PFSK-1 (cell line): ENCODE measurements around the gene UBE2D2.

Experiments
- FOXP2 ChIP-seq: optimal IDR thresholded peaks from 2 replicates; pipeline ENCODE3; 2011; ENCODE audit warnings: borderline replicate concordance, control low read depth, inconsistent platforms; ENCODE audit not compliant: insufficient read depth; ENCODE audit errors: extremely low read length, extremely low read depth
- POLR2AphosphoS5 ChIP-seq: IDR thresholded peaks from 2 replicates; pipeline ENCODE4 v1.6.1; 2012; ENCODE audit warnings: low read depth, mild to moderate bottlenecking, control low read depth, low read length, moderate library complexity
- SIN3A ChIP-seq: IDR thresholded peaks from 2 replicates; pipeline ENCODE4 v1.6.1; 2012; ENCODE audit warnings: mild to moderate bottlenecking, low read length, moderate library complexity, borderline replicate concordance; ENCODE audit not compliant: insufficient read depth
- TAF1 ChIP-seq: IDR thresholded peaks from 2 replicates; pipeline ENCODE4 v1.6.1; 2012; ENCODE audit warnings: low read length, control low read depth, borderline replicate concordance; ENCODE audit not compliant: insufficient read depth
- TF ChIP-seq, protein P1 (sequence below), 2 experiments: IDR thresholded peaks; 2 replicates each; pipeline versions ENCODE4 v1.6.1 to v1.8.0; 2011 to 2012; ENCODE audit warnings: low read depth in 2 of 2, low read length in 2 of 2, control low read depth in 1 of 2, inconsistent platforms in 1 of 2, mild to moderate bottlenecking in 1 of 2, moderate library complexity in 1 of 2; ENCODE audit not compliant: insufficient read depth in 1 of 2

The UBE2D2 gene

DNA sequence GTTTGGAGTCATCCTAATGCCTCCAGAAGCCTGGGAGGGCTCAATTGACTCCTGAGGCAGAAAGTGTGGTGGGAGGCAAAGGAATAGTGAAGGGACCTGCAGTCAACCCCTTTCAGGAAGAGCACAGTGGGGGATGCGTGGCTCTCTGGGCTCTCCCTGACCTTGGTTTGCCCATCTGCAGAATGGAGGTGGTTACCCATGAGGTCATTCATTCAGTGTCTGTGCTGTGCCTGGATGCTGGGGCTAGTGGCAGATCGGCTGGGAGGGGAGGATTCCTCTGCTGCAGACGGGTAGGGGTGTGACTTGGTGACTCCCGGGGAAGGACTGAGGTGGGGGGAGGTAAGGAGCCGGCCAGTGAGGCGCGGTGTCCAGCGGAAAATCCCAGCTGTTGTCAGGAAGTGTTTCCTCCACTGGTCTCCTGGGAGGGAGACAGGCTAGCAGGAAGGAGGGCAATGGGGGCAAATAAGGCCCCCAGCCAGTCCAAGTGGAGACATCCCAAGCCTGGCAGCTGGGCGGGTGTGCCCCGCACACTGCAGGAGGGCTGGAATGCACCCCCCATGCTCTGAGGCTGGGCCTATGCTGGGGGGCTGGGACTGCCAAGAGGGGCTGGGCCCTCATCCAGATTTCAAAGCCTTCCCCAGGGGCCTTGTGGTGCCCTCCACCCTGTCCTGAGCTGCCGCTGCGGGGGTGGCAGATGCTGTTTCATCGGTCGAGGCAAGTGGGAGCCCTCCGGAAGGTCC lies 98.0 kb downstream of the UBE2D2 start:
- TF ChIP-seq FOXP2 (no peak), POLR2AphosphoS5 (no peak; the same call in 1 of the 2 replicates), TAF1 (no peak), SIN3A (no peak)
- TF ChIP-seq, protein P1, sequence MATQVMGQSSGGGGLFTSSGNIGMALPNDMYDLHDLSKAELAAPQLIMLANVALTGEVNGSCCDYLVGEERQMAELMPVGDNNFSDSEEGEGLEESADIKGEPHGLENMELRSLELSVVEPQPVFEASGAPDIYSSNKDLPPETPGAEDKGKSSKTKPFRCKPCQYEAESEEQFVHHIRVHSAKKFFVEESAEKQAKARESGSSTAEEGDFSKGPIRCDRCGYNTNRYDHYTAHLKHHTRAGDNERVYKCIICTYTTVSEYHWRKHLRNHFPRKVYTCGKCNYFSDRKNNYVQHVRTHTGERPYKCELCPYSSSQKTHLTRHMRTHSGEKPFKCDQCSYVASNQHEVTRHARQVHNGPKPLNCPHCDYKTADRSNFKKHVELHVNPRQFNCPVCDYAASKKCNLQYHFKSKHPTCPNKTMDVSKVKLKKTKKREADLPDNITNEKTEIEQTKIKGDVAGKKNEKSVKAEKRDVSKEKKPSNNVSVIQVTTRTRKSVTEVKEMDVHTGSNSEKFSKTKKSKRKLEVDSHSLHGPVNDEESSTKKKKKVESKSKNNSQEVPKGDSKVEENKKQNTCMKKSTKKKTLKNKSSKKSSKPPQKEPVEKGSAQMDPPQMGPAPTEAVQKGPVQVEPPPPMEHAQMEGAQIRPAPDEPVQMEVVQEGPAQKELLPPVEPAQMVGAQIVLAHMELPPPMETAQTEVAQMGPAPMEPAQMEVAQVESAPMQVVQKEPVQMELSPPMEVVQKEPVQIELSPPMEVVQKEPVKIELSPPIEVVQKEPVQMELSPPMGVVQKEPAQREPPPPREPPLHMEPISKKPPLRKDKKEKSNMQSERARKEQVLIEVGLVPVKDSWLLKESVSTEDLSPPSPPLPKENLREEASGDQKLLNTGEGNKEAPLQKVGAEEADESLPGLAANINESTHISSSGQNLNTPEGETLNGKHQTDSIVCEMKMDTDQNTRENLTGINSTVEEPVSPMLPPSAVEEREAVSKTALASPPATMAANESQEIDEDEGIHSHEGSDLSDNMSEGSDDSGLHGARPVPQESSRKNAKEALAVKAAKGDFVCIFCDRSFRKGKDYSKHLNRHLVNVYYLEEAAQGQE (IDR thresholded peaks at IDR 0.05; ENCODE audit: insufficient read depth in 1 of 2, low read depth in 2 of 2, low read length in 2 of 2): no peak

DNA sequence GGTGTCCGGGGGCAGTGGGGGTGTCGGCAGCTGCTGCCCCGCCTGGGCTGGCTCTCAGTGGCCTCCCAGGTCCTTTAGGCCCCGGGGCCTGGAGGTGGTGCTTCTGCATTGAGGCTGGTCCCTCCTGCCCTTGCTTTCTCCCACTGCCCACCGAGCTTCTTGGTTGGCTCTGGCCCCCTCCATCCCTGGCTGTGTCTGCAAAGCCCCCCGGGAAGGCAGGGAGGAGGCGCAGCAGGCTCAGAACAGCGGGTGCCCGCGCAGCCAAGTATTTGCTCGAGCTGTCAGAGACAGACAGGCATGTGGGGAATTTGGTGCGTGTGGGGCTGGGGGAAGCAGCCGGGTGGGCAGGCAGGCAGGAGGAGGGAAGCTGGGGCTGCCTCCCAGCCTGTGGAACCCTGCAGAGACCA lies 98.6 kb downstream of the UBE2D2 start:
- no peak for TF ChIP-seq FOXP2
- no peak for TF ChIP-seq TAF1
- TF ChIP-seq POLR2AphosphoS5: no peak
- TF ChIP-seq, protein P1 (IDR thresholded peaks at IDR 0.05; ENCODE audit: insufficient read depth in 1 of 2, low read depth in 2 of 2, low read length in 2 of 2): no peak
- TF ChIP-seq SIN3A: no peak

DNA sequence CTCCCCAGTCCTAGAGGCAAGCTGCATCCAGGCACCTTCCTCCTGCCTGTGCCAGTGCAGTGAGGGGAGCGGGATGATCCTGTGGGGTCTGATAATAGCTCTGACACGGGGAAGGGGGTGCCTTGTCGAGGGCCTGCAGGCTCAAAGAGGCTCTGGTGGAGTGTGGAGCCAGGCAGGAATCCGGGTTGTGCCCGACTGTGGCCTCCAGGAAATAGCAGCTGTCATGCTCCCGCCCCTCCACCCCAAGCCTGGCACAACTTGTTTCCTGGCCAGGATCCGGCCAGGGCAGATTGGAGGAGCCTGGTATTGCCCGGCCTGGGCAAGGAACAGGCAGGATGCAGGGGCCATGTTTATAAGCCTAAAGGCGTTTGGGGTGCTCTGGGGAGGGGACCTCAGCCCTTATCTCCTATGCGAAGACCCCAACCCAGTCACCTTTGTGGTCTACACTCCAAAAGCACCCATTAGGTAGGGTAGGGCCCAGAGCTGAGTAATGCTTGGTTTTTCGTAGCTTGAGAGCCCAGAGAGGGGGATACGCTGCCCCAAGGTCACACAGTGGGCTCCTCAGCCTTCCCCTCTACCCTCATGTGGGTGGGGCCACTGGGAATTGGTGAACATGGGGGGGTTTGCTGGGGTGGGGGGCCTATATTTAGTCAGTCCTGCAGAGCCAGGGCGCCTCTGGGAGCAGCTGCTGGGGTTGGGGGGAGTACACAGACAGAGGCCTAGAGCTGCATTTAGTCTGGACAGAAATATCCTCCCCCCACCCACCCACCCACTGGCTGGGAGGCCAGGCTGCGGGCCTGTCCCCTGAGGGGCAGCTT lies 99.2 kb downstream of the UBE2D2 start:
- TF ChIP-seq FOXP2 (no peak), POLR2AphosphoS5 (no peak), TAF1 (no peak), SIN3A (no peak)
- TF ChIP-seq, protein P1 (IDR thresholded peaks at IDR 0.05; ENCODE audit: insufficient read depth in 1 of 2, low read depth in 2 of 2, low read length in 2 of 2): no peak

DNA sequence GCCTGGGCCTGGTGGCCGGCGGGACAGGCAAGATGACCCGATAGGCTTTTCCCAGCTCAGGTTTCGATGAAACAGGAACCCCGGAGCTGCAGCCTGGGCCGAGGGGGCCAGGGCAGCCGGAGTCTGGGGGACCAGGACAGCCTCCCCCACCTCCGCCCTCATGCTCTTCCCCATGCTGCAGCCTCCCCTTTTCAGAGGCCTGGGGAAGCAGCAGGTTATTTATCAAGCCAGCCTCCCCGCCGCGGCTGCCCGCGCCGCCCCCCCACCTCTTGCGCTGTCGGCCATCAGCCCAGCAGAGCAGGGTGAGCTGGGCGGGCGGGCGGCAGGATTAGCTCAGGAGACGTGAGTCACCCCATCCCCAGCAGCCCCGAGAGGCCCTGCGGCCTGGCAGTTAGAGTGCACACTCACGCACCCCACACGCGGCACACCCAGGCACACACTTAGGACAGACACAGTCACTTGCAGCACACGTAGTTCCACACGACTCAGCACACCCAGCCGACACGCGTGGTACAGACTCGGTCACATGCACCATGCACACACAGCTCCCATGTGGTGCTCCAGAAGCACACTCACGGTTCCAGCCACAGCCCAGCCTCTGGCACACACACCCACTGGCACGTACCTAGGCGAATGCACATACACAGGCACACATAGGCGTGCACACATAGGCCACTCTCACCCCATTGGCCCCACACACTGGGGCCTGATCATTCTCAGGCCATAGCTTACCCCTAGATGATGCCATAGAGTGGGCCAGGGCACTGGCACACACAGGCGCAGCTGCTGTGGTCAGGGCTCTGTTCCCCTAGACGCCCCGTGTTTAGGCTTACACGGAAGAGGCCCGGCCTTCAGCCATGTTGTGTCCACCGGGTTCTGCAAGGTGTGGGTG lies 100.0 kb downstream of the UBE2D2 start:
- TF ChIP-seq, protein P1 (IDR thresholded peaks at IDR 0.05; ENCODE audit: insufficient read depth in 1 of 2, low read depth in 2 of 2, low read length in 2 of 2): no peak
- no peak for TF ChIP-seq SIN3A
- TF ChIP-seq FOXP2: no peak
- TF ChIP-seq POLR2AphosphoS5: no peak
- no peak for TF ChIP-seq TAF1
